ENCODE measurements around the gene MYCBPAP. TPM values are rescaled to one million over a fixed set of nuclear protein-coding genes. Genes with fewer than 3 reads are reported as not detected.
"Not testable (repeated sequence)": the region's sequence is repeated elsewhere in the genome, so short reads cannot be mapped to it uniquely, and the experiment has no call there.

Gene MYCBPAP
- polyA plus RNA-seq, 3 donors, result not detected

GRCh38 chr17:50475362-50475761 is 32.9 kb upstream of the MYCBPAP start:
- intact Hi-C loops (cut with micrococcal nuclease), result no loop called here

DNA sequence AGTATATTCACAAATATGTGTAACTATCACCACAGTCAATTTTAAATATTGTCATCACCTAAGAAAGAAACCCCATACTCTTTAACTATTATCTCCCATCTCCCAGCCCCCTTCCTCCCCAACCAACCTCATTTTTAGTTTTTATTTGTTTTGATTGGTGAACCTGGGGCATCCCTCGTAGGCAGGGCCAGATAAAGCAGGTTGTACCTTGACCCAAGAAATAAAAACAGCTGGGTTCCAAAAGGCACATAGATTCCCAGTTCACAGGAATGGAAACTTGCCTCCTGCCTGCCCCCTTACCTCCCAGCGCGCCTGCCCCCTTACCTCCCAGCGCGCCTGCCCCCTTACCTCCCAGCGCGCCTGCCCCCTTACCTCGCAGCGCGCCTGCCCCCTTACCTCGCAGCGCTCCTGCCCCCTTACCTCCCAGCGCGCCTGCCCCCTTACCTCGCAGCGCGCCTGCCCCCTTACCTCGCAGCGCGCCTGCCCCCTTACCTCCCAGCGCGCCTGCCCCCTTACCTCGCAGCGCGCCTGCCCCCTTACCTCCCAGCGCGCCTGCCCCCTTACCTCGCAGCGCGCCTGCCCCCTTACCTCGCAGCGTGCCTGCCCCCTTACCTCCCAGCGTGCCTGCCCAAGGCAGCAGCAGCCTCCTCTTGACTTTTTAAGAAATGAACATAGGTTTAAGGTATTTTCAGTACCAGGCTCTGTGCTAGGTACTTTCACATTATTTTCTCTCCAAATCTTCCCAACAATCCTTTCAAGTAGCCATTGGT is 32.3 kb upstream of the MYCBPAP start:
- Mint-ChIP-seq H3K27me3 (ENCODE audit: low read depth in 3 of 3) (peaks cover 3 to 26% (median 26%) of the 10 kb centered on the region in 3 donors), H3K36me3 (peaks cover 3 to 15% of the 10 kb centered on the region in 2 donors), H3K4me3 (peak overlapping the region in 1 of 2 donors; percentile 74), H3K27ac (peak overlapping the region in 1 of 7 donors; percentile 32), H3K4me1 (peaks cover 23% of the 10 kb centered on the region)
- H3K9ac ChIP-seq (ENCODE audit: insufficient read depth, low read length, poor library complexity, severe bottlenecking); H3K4me3 ChIP-seq (replicated peaks in 1 of 3; ENCODE audit: low read depth in 2 of 3, low read length in 3 of 3); H3K36me3 ChIP-seq (replicated peaks in 1 of 2; ENCODE audit: control insufficient read depth in 1 of 2, insufficient read depth in 2 of 2, low read length in 2 of 2); intact Hi-C loops (cut with micrococcal nuclease); H2AFZ ChIP-seq (ENCODE audit: insufficient read depth, low read depth, low read length, poor library complexity, severe bottlenecking); H3K79me2 ChIP-seq (ENCODE audit: insufficient read depth, low read length); H3K27ac ChIP-seq (ENCODE audit: low read depth in 1 of 2, low read length in 2 of 2); DNase-seq; H3K4me2 ChIP-seq (replicated peaks; ENCODE audit: extremely low read depth, low read length, poor library complexity, severe bottlenecking); H3K27me3 ChIP-seq (ENCODE audit: control insufficient read depth in 2 of 2, insufficient read depth in 2 of 2, low read length in 2 of 2); H3K9me3 ChIP-seq (replicated peaks in 1 of 2; ENCODE audit: control insufficient read depth in 1 of 2, insufficient read depth in 1 of 2, low read length in 2 of 2); H3K9me3 Mint-ChIP-seq: not testable (repeated sequence)
- peaks cover 26 to 31% of the 10 kb centered on the region in 2 donors for H3K4me1 ChIP-seq (ENCODE audit: control insufficient read depth in 1 of 2, insufficient read depth in 2 of 2, low read length in 2 of 2)
- WGBS (ENCODE audit: insufficient coverage), result 40% methylated on average over 2 of the region's 33 CpGs
- peaks cover 13% of the 10 kb centered on the region for H4K20me1 ChIP-seq (ENCODE audit: insufficient read depth, low read length)

More at GRCh38 chr17:50475362-50475761, 32.9 kb upstream of the MYCBPAP start:
- Mint-ChIP-seq H3K27ac (peak overlapping the region in 1 of 7 donors; percentile 38), H3K27me3 (ENCODE audit: low read depth in 3 of 3) (peaks cover 7 to 31% (median 27%) of the 10 kb centered on the region in 3 donors), H3K9me3 (peaks cover 0 to 6% (median 0%) of the 10 kb centered on the region in 7 donors), H3K4me1 (peaks cover 18% of the 10 kb centered on the region), H3K36me3 (peaks cover 3 to 15% of the 10 kb centered on the region in 2 donors), H3K4me3 (peak overlapping the region in 1 of 2 donors; percentile 60)
- Histone ChIP-seq H3K9me3 (replicated peaks in 1 of 2; ENCODE audit: control insufficient read depth in 1 of 2, insufficient read depth in 1 of 2, low read length in 2 of 2) (no peaks in the 10 kb centered on the region), H3K4me1 (ENCODE audit: control insufficient read depth in 1 of 2, insufficient read depth in 2 of 2, low read length in 2 of 2) (peaks cover 20 to 25% of the 10 kb centered on the region in 2 donors), H3K27ac (ENCODE audit: low read depth in 1 of 2, low read length in 2 of 2) (no peak overlapping the region), H3K27me3 (ENCODE audit: control insufficient read depth in 2 of 2, insufficient read depth in 2 of 2, low read length in 2 of 2) (peaks cover 0 to 14% of the 10 kb centered on the region in 2 donors), H2AFZ (ENCODE audit: insufficient read depth, low read depth, low read length, poor library complexity, severe bottlenecking) (no peak overlapping the region), H3K36me3 (replicated peaks in 1 of 2; ENCODE audit: control insufficient read depth in 1 of 2, insufficient read depth in 2 of 2, low read length in 2 of 2) (no peaks in the 10 kb centered on the region), H4K20me1 (ENCODE audit: insufficient read depth, low read length) (peaks cover 9% of the 10 kb centered on the region), H3K4me2 (replicated peaks; ENCODE audit: extremely low read depth, low read length, poor library complexity, severe bottlenecking) (no peak overlapping the region), H3K79me2 (ENCODE audit: insufficient read depth, low read length) (peaks cover 8% of the 10 kb centered on the region), H3K9ac (ENCODE audit: insufficient read depth, low read length, poor library complexity, severe bottlenecking) (no peak overlapping the region), H3K4me3 (replicated peaks in 1 of 3; ENCODE audit: low read depth in 2 of 3, low read length in 3 of 3) (no peak overlapping the region)
- WGBS (ENCODE audit: insufficient coverage), result 96% methylated on average over 4 of the region's 4 CpGs
- TF ChIP-seq CTCF (IDR thresholded peaks at IDR 0.05), result no peak
- no peak for DNase-seq
